K562 treated with DMSO at 1 percent for 4 hours (cell line): ENCODE measurements around the gene IBA57. TPM values are rescaled to one million over a fixed set of nuclear protein-coding genes. Genes with fewer than 3 reads are reported as not detected.

ENCODE experiments used
- total RNA-seq: library from RNA; unstranded; fragments of 300-600 nt; gene quantifications from 2 replicates; pipeline ENCODE4 v1.2.3, GENCODE V29; 2022; ENCODE audit not compliant: insufficient read depth

Gene IBA57
- 4.9 and 5.7 TPM in 2 replicates for total RNA-seq

DNA sequence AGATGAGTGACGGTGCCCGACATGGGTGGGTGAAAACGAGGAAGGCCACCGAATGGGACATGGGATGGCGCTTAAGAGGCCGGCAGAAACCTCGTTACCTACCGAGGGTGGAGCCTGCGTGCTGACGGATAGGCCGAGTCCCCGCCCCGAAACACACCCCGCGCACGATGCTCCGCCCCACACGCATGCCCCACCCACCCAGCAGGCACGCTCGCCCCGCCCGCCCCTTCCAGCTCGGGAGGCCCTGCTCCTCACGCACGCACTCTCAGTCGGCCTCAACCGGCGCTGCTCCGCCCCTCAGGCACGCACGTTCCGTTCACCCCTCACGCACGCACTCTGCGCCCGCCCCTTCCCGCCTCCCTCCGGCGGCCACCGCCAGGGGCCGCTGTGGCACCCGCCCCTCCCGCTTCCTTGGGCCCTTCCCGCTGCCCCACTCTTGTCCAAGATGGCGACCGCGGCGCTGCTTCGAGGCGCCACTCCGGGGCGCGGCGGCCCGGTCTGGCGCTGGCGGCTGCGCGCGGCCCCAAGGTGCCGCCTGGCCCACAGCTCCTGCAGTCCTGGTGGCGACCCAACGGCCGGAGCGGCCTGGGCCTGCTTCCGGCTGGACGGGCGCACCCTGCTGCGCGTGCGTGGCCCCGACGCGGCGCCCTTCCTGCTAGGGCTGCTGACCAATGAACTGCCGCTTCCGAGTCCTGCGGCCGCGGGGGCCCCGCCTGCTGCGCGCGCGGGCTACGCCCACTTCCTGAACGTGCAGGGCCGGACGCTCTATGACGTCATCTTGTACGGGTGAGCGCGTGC is at the start of gene IBA57:
Gene IBA57 (plus strand): TSS at position 433 of the 798 bp plus-strand sequence. CDS start 13 bp downstream, at position 446.

DNA sequence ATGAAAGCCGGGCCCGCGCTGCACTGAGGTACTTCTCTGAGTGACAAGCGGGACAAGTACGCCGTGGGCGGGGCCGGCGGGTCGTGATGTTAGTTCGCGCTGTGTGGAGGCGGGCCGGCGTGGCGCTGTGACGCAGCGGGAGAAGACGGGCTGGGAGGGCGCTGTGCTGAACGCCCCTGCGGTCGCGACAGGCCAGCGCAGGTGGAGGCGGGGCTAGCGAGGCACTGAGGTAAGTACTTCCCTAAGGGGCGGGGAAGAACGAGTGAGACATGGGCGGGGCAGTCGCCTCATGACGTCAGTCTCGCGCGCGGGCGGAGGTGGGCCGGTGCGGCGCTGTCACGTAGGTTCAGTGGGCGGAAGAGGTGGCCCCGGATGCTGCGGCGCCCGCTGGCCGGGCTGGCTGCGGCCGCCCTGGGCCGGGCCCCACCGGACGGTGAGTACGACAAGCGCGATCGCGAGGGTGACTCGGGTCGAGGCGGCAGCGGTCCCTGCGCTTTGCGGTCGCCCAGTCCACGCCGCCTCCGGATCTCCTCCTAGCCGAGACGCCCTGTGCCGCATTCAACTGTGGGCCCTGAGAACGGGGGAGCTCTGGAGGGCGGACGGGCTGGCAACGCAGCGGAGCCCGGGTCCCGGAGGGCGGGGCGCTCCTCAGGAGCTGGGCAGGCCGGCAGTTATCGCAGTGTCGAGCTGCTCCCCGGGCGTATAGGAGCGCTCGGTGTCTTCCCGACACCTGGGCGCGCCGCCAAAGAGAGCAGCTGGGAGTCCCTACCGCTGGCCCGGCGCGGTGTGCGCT is 25.5 kb upstream of the IBA57 start, which contains the start of gene GUK1:
Gene GUK1 (plus strand): TSS at position 349 of the 793 bp plus-strand sequence. CDS start 24 bp downstream, at position 373.

DNA sequence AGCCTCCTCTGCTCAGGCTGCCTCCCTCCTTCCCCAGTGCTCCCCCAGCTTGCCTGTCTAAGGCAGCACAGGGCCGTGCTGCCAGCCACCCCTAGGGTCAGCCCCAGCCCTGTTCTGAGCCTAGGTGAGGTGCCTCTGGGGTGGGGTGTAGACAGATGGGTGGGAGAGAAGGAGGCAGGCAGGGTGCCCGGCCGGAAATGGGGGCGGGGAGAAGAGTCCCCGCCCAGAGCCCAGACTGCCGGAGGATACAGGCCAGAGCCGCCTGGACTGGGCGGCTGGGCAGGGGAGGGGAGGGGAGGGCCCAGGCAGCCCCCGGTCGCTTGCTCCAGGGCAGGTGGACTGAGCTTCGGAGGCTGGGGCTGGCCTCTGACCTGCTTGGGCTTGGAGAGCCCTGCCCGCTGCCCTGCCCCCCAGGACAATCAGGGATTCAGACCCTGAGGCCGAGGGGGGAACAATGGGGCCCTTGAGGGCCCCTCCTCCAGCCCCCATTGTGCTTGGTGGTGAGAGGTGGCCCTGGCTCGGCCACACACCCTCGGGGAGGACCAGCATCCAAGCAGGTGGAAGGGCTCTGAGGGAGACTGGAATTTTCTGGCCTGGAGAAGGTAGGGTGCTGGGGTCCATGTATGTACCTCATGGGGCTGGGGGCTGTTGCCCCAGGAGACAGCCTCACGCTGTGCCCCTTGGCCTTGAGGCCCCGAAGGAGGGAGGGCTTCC is 16.0 kb upstream of the IBA57 start, which contains the start of gene GJC2:
Gene GJC2 (plus strand): TSS at position 525 of the 714 bp plus-strand sequence. CDS start 7,829 bp downstream, outside the sequence.

DNA sequence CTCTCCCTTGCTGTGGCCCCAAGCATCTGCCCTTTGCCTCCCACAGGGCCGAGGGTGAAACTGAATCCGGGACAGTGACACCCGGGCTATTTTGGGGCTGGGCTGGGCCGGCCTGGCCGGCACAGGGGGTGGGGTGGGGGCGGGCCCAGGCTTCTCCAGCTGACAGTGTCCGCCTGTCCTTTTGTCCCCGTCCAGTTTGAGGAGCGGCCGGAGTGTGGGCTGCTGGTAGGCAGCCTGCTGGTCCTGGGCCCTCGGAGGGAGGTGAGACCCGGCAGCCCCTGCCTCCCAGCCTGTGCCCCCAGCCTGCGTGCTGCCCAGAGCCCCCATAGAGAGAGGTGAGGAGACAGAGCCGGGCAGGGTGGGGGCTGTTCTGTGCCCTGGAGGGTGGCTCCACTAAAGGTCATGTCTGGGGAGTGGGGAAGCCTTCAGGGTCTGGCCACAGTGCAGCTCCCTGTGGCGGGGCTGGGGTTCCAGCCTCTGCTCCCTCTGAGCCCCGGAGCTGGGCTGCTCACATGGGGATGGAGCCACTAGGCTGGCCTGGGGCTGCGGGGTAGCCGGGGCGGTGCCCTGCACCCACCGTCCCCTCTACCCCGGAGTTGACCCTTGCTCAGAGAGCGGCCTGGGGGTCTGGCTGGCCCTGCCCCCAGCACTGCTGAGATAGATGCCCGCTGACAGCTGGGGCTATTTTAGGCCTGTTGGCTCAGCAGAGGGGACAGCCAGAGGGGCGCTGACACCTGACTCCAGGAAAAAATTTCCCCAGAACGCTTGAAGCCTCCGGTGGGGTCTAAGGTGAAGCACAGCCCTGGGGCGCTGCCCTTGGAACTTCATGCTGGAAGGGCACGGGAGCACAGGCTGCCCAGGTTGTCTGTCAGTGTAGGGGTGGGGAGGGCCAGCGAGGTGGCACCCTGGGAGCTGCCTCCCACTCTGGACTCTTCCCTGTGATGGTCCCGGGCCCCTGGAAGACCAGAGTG is 42.5 kb downstream of the IBA57 start, which contains the start of gene OBSCN:
Gene OBSCN (plus strand): TSS at position 194 of the 971 bp plus-strand sequence. CDS start 3,740 bp downstream, outside the sequence.

Other genes with a start within 250 kb of the IBA57 start
- 0.39 and 0.47 TPM in 2 replicates for gene WNT9A, start 217.9 kb upstream of the IBA57 start, total RNA-seq
- not detected in 2 replicates for gene WNT3A, start 158.8 kb upstream of the IBA57 start, total RNA-seq
- gene ARF1, start 83.1 kb upstream of the IBA57 start, total RNA-seq = 575 and 588 TPM in 2 replicates
- gene C1orf35, start 62.5 kb upstream of the IBA57 start, total RNA-seq = 27.0 and 31.6 TPM in 2 replicates
- 90.1 and 126 TPM in 2 replicates for gene MRPL55, start 56.5 kb upstream of the IBA57 start, total RNA-seq
- gene GUK1, start 25.5 kb upstream of the IBA57 start, total RNA-seq = 341 and 371 TPM in 2 replicates
- 0.99 and 1.5 TPM in 2 replicates for gene GJC2, start 15.9 kb upstream of the IBA57 start, total RNA-seq
- gene OBSCN, start 42.2 kb downstream of the IBA57 start, total RNA-seq = 10.4 and 17.4 TPM in 2 replicates
- gene TRIM11, start 241.0 kb downstream of the IBA57 start, total RNA-seq = 51.3 and 68.7 TPM in 2 replicates